ENCODE data around the gene RAB37. TPM values are rescaled to one million over a fixed set of nuclear protein-coding genes. Genes with fewer than 3 reads are reported as not detected.

The RAB37 gene
- total and polyA plus RNA-seq, 2 of the 8 experiments (the other 6 are each of a cell fraction or from before 2014, with no cell fraction given), result 5.5 to 6.1 TPM

DNA sequence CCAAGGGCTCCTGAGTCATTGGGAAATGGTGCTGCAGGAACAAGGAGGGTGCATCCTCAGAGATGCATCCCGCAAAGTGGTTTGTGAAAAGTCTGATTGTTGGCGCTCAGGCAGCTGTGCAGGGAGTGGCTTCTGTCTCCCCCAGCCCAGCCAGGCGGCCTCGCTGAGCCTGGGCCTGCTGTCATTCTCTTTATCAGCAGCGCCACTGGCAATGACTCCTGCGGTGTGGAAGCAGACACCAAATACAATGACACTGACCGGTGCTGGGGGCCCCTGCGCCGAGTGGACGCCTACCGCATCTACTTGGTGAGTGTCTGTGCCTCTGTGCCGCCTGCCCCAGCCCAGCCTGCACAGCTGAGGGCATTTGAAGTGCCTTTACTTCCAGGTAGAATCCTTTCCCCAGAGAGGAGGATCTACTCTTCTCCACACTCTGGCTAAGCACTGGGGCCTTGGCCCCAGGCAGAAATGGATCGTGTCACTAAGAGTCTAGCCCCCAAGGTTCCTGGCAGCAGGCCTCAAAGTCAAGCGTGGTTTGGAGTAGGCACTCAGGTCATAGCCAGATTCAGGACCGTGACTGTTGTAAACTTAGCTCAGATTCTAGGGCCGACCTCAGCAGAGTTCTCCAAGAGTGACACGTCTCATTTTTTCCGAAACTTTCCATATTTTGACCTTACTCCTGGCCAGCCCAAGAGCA is 58.4 kb downstream of the RAB37 start:
- H3K4me3 ChIP-seq (ENCODE audit: extremely low read depth in 1 of 4, insufficient read depth in 2 of 4, low read depth in 3 of 4, low read length in 4 of 4), result no peak overlapping the region

More for the DNA sequence above, 58.4 kb downstream of the RAB37 start:
- H3K23ac ChIP-seq (ENCODE audit: insufficient read length), result no peak overlapping the region
- no peak overlapping the region for H3K9ac ChIP-seq (replicated peaks in 1 of 4; ENCODE audit: extremely low read depth in 1 of 4, low read depth in 3 of 4, low read length in 3 of 4)
- H3K79me2 ChIP-seq (ENCODE audit: control insufficient read depth in 1 of 2, insufficient read depth in 2 of 2, low read length in 2 of 2), result no peaks in the 10 kb centered on the region
- no peak overlapping the region for H4K91ac ChIP-seq (replicated peaks; ENCODE audit: insufficient read length, low read length)
- no peak overlapping the region for H3K4me2 ChIP-seq (ENCODE audit: insufficient read depth in 1 of 2, low read depth in 2 of 2, low read length in 2 of 2)
- H2BK20ac ChIP-seq (ENCODE audit: low read length), result no peak overlapping the region
- no peak overlapping the region for H2AFZ ChIP-seq (ENCODE audit: low read length)
- no peak overlapping the region for H2BK5ac ChIP-seq (ENCODE audit: low read depth, low read length)
- H3K27me3 ChIP-seq (replicated peaks in 1 of 4; ENCODE audit: control insufficient read depth in 3 of 4, extremely low read depth in 1 of 4, insufficient read depth in 3 of 4, low read length in 3 of 4), result no peaks in the 10 kb centered on the region
- no peaks in the 10 kb centered on the region for H3K4me1 ChIP-seq (replicated peaks in 1 of 4; ENCODE audit: control insufficient read depth in 3 of 4, insufficient read depth in 4 of 4, low read length in 3 of 4)
- no peaks in the 10 kb centered on the region for H3K9me3 ChIP-seq (ENCODE audit: insufficient read depth in 2 of 2, low read depth in 1 of 2, low read length in 1 of 2)
- H3K36me3 ChIP-seq (ENCODE audit: control insufficient read depth in 2 of 4, insufficient read depth in 4 of 4, low read length in 3 of 4), result peaks cover 0 to 29% (median 6%) of the 10 kb centered on the region in 4 experiments; a peak in 7 of 8 replicates
- H4K20me1 ChIP-seq (replicated peaks in 1 of 2; ENCODE audit: control insufficient read depth in 1 of 2, insufficient read depth in 2 of 2, low read length in 2 of 2), result peaks cover 0 to 5% of the 10 kb centered on the region in 2 experiments
- WGBS, 2 experiments (ENCODE audit: extremely low coverage in 1 of 2, insufficient coverage in 1 of 2, insufficient read length in 1 of 2, insufficient replicate concordance in 2 of 2, low coverage in 1 of 2, low lambda C conversion rate in 2 of 2, missing lambda C conversion rate in 1 of 2), result 94% methylated on average over 18 of the region's 18 CpGs; no CpG with 5 or more reads in 1 of the 2 experiments
- no peak for DNase-seq (ENCODE audit: low read depth in 1 of 2, low spot score in 2 of 2)
- H4K5ac ChIP-seq (ENCODE audit: insufficient read length, low read depth, low read length), result no peak overlapping the region
- no peak overlapping the region for H3K27ac ChIP-seq (ENCODE audit: low read depth, low read length)
- H4K8ac ChIP-seq (ENCODE audit: extremely low read depth, insufficient read depth, low read length), result no peak overlapping the region
- no peak overlapping the region for H3K14ac ChIP-seq (ENCODE audit: insufficient read length)
- H2BK12ac ChIP-seq (ENCODE audit: low read depth, low read length), result no peak overlapping the region
- no peak overlapping the region for H3K56ac ChIP-seq (replicated peaks; ENCODE audit: insufficient read length, low read depth, low read length)
- H3K18ac ChIP-seq (ENCODE audit: extremely low read depth, low read length), result no peak overlapping the region
- H2AK5ac ChIP-seq (ENCODE audit: low read depth, low read length), result no peak overlapping the region
- H3K79me1 ChIP-seq (ENCODE audit: low read depth, low read length), result no peaks in the 10 kb centered on the region
- POLR2A ChIA-PET (ENCODE audit: partially characterized antibody), result interaction anchor here (0.8 kb wide), 1 partner anchor 13 kb away, joined by 4 read pairs; no protein-coding TSS in a partner anchor
- H3K23me2 ChIP-seq (ENCODE audit: low read depth, low read length), result no peaks in the 10 kb centered on the region
- H2BK120ac ChIP-seq (replicated peaks; ENCODE audit: low read depth, low read length), result no peak overlapping the region
- H3K4ac ChIP-seq (replicated peaks; ENCODE audit: insufficient read length, low read depth, low read length), result no peak overlapping the region
- H2BK15ac ChIP-seq (ENCODE audit: low read length), result no peak overlapping the region
- FAIRE-seq, result no peak
- TF ChIP-seq CBX8 (IDR thresholded peaks at IDR 0.05; ENCODE audit: borderline replicate concordance, low read depth, low read length), result no peak
- no peak for TF ChIP-seq GABPA (IDR thresholded peaks at IDR 0.05; ENCODE audit: borderline replicate concordance, insufficient read depth, low read length)
- no peak for TF ChIP-seq MAFK (IDR thresholded peaks at IDR 0.05; ENCODE audit: low read depth, low read length)
- TF ChIP-seq ASH2L (IDR thresholded peaks at IDR 0.05; ENCODE audit: low read length), result no peak
- CTCF ChIA-PET (ENCODE audit: partially characterized antibody), result interaction anchor here (1.6 to 99.6 kb wide), 4 partner anchors 12 to 50 kb away, joined by 5 to 2981 read pairs (median 16); partner anchors contain the start of genes FDXR and GRIN2C

All from H1 (cell line).